Endothelial cell of umbilical vein (primary cell): Measurements from ENCODE around the gene NPAS1. TPM values are rescaled to one million over a fixed set of nuclear protein-coding genes. Genes with fewer than 3 reads are reported as not detected.

ENCODE experiments used
- BruUV-seq: library from RNA; stranded (reverse); fragments of 400-500 nt; replicated peaks from 2 replicates; lab custom pipeline; 2021; lab: Mats Ljungman, UMichigan
- CTCF ChIA-PET: fragments of 300-600, 350-600 bp; sonication (Branson Sonifier 250); formaldehyde crosslinking; loops from one replicate; lab custom pipeline; 2021; ENCODE audit warnings: antibody characterized with exemption, inconsistent platforms; lab: Charles Lee
- POLR2A ChIA-PET: fragments of 300-600, 350-600 bp; sonication (Branson Sonifier 250); formaldehyde crosslinking; loops from one replicate; lab custom pipeline; 2021; ENCODE audit warnings: antibody characterized with exemption, inconsistent platforms; lab: Charles Lee
- DNase-seq: peaks from one replicate; pipeline ENCODE4 v3.0.0-alpha.2; 2011; ENCODE audit warnings: low read depth, low spot score
- FAIRE-seq: peaks from 2 replicates; lab custom pipeline; 2011; peaks lifted over from hg19 to GRCh38; lab: Jason Lieb, UNC
- H2AFZ ChIP-seq: 2 replicates; pipeline ENCODE4 v1.6.0; 2012; ENCODE audit warnings: low read depth, low read length, control low read depth, inconsistent platforms
- H3K27ac ChIP-seq: 2 replicates; pipeline ENCODE4 v1.5.1; 2011; ENCODE audit warnings: low read depth, mild to moderate bottlenecking, control low read depth, low read length, moderate library complexity; ENCODE audit not compliant: insufficient read depth
- H3K27me3 ChIP-seq, 2 experiments: 2 replicates each; pipeline versions ENCODE4 v1.6.0 to v1.6.1; 2011; ENCODE audit warnings: low read length in 2 of 2, mixed read lengths in 1 of 2; ENCODE audit not compliant: control insufficient read depth in 2 of 2, insufficient read depth in 2 of 2
- H3K36me3 ChIP-seq, 2 experiments: 2 replicates in 1 of 2; 3 replicates in 1 of 2; pipeline ENCODE4 v1.5.1; 2011; ENCODE audit warnings: low read length in 2 of 2, mild to moderate bottlenecking in 1 of 2, moderate library complexity in 1 of 2; ENCODE audit not compliant: control insufficient read depth in 2 of 2, insufficient read depth in 2 of 2; ENCODE audit errors: extremely low read depth in 1 of 2
- H3K4me1 ChIP-seq: 3 replicates; pipeline ENCODE4 v1.5.1; 2011; ENCODE audit warnings: mild to moderate bottlenecking, low read length; ENCODE audit not compliant: control insufficient read depth, insufficient read depth; ENCODE audit errors: extremely low read depth
- H3K4me2 ChIP-seq: 2 replicates; pipeline ENCODE4 v1.6.1; 2011; ENCODE audit warnings: low read length, control low read depth, mixed read lengths; ENCODE audit not compliant: insufficient read depth
- H3K4me3 ChIP-seq, 3 experiments: fragments of 200-600 bp in 1 of 3; sonication (generic), shearing (Covaris generic) in 1 of 3; replicated peaks in 1 of 3; 2 replicates each; pipeline ENCODE4 v1.5.1; 2011 to 2016; ENCODE audit warnings: control low read depth in 3 of 3, low read length in 3 of 3, mild to moderate bottlenecking in 2 of 3, inconsistent platforms in 1 of 3, low read depth in 1 of 3, moderate library complexity in 1 of 3; ENCODE audit not compliant: insufficient read depth in 1 of 3
- H3K79me2 ChIP-seq: 2 replicates; pipeline ENCODE4 v1.6.0; 2012; ENCODE audit warnings: low read length, inconsistent platforms; ENCODE audit not compliant: control insufficient read depth, insufficient read depth
- H3K9ac ChIP-seq: replicated peaks from 2 replicates; pipeline ENCODE3; 2011; ENCODE audit warnings: low read length, control low read depth; ENCODE audit not compliant: insufficient read depth; ENCODE audit errors: extremely low read depth
- H3K9me1 ChIP-seq: replicated peaks from 3 replicates; pipeline ENCODE4 v1.6.0; 2011; ENCODE audit warnings: mild to moderate bottlenecking, low read length; ENCODE audit not compliant: control insufficient read depth, insufficient read depth; ENCODE audit errors: extremely low read depth
- H3K9me3 ChIP-seq: replicated peaks from 2 replicates; pipeline ENCODE4 v1.5.1; 2012; ENCODE audit warnings: low read length, inconsistent platforms; ENCODE audit not compliant: control insufficient read depth, insufficient read depth
- H4K20me1 ChIP-seq: replicated peaks from 2 replicates; pipeline ENCODE3; 2011; ENCODE audit warnings: mild to moderate bottlenecking, low read length; ENCODE audit not compliant: control insufficient read depth, insufficient read depth; ENCODE audit errors: extremely low read depth
- EZH2 ChIP-seq: IDR thresholded peaks from 2 replicates; pipeline ENCODE4 v1.6.1; 2012; ENCODE audit warnings: borderline replicate concordance, low read depth, mild to moderate bottlenecking, moderate library complexity, low read length, inconsistent platforms; ENCODE audit not compliant: severe bottlenecking
- FOS ChIP-seq: IDR thresholded peaks from 2 replicates; pipeline ENCODE4 v1.6.1; 2011; ENCODE audit warnings: mild to moderate bottlenecking, low read length, moderate library complexity, borderline replicate concordance; ENCODE audit not compliant: insufficient read depth
- GATA2 ChIP-seq: IDR thresholded peaks from 2 replicates; pipeline ENCODE4 v1.7.0; 2011; ENCODE audit warnings: low read depth, mild to moderate bottlenecking, moderate library complexity, mixed read lengths, low read length; ENCODE audit not compliant: insufficient read length, insufficient read depth
- JUN ChIP-seq: IDR thresholded peaks from 2 replicates; pipeline ENCODE4 v1.6.1; 2011; ENCODE audit warnings: borderline replicate concordance, low read depth; ENCODE audit not compliant: insufficient read length, insufficient read depth
- MYC ChIP-seq: IDR thresholded peaks from one replicate; pipeline ENCODE4 v1.6.1; 2011; ENCODE audit warnings: mild to moderate bottlenecking, low read depth, low read length
- POLR2A ChIP-seq: IDR thresholded peaks from 2 replicates; pipeline ENCODE4 v1.6.1; 2012; ENCODE audit warnings: low read depth, mild to moderate bottlenecking, control low read depth, low read length
- POLR2AphosphoS5 ChIP-seq: IDR thresholded peaks from 2 replicates; pipeline ENCODE4 v1.6.1; 2012; ENCODE audit warnings: low read depth, mild to moderate bottlenecking, control low read depth, low read length, moderate library complexity; ENCODE audit not compliant: insufficient read depth
- dilution Hi-C: fragments of 300-500 bp; cut with MboI; formaldehyde crosslinking; loops from one replicate; pipeline ENCODE4 v1.15.0; 2019; ENCODE audit warnings: low sequenced_read_pairs; ENCODE audit not compliant: extremely low pct_ligation_motif_present
- intact Hi-C: fragments of 100-400 bp; cut with micrococcal nuclease; formaldehyde crosslinking; loops from one replicate; pipeline ENCODE4 v1.10.0; 2022
- polyA plus RNA-seq, 4 experiments: library from polyadenylated mRNA; depleted of rRNA in 3 of 4; stranded (reverse) in 3 of 4; unstranded in 1 of 4; fragments of >200 nt; gene quantifications; 2 replicates each; pipeline versions ENCODE4 v1.2.1 to v1.2.3, GENCODE V29; 2011 to 2012; ENCODE audit warnings: missing spikeins in 1 of 4
- total RNA-seq: library from RNA; stranded (reverse); gene quantifications from 2 replicates; pipeline ENCODE4 v1.2.3, GENCODE V29; 2021
- TF ChIP-seq, protein P1 (sequence below), 2 donors: IDR thresholded peaks; 1 replicate in 1 of 2; 2 replicates in 1 of 2; pipeline ENCODE4 v1.5.1; 2011; ENCODE audit warnings: low read length in 2 of 2, mild to moderate bottlenecking in 2 of 2, moderate library complexity in 2 of 2, control low read depth in 1 of 2, inconsistent platforms in 1 of 2, low read depth in 1 of 2; ENCODE audit not compliant: insufficient read depth in 1 of 2; ENCODE audit errors: extremely low read depth in 1 of 2
- TF ChIP-seq, protein P2 (sequence below): IDR thresholded peaks from 2 replicates; pipeline ENCODE4 v1.6.1; 2011; ENCODE audit not compliant: insufficient read depth, insufficient read length

The NPAS1 gene
- total and polyA plus RNA-seq, 2 donors (not counting 3 experiments of a cell fraction or from before 2014, with no cell fraction given): 0.18 to 0.62 TPM

DNA sequence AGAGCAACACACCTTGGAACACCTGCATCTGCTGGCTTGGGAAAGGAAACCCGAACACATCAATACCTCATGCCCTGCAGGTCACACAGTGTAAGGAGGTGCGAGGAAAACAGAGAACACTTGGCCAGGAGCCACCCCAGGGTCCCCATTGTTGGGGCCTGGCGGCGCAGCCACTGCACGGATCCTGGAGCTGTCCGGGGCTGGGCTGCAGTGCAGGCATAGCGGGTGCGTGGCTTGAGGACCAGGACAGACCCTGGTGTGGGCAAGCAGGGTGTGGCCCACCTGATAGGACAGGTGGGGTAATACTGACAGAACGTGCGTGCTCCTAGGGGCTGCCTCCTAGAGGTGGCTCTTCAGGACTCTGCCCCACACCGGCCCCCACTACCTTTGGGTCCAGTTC is 45.6 kb downstream of the NPAS1 start:
- no TSS peak for BruUV-seq
- POLR2A ChIA-PET: no interaction called here
- no peaks in the 10 kb centered on the region for H3K27me3 ChIP-seq
- DNase-seq (no peak), FAIRE-seq (no peak)
- no peak overlapping the region for H3K27ac ChIP-seq
- H3K4me2 ChIP-seq: no peak overlapping the region
- CTCF ChIA-PET: interaction anchor here (3.4 kb wide), 1 partner anchor 14 kb away, joined by 10 read pairs; no protein-coding TSS in a partner anchor
- no peak overlapping the region for H2AFZ ChIP-seq
- no peaks in the 10 kb centered on the region for H3K4me1 ChIP-seq
- H3K79me2 ChIP-seq: no peaks in the 10 kb centered on the region
- dilution Hi-C loops: no loop called here
- H4K20me1 ChIP-seq: no peaks in the 10 kb centered on the region
- intact Hi-C loops: no loop called here
- no peak overlapping the region for H3K4me3 ChIP-seq
- H3K9me1 ChIP-seq: no peaks in the 10 kb centered on the region
- no peak for TF ChIP-seq EZH2
- no peak for TF ChIP-seq POLR2AphosphoS5
- TF ChIP-seq POLR2A: no peak
- TF ChIP-seq JUN: no peak
- no peak for TF ChIP-seq MYC
- TF ChIP-seq, protein P1, sequence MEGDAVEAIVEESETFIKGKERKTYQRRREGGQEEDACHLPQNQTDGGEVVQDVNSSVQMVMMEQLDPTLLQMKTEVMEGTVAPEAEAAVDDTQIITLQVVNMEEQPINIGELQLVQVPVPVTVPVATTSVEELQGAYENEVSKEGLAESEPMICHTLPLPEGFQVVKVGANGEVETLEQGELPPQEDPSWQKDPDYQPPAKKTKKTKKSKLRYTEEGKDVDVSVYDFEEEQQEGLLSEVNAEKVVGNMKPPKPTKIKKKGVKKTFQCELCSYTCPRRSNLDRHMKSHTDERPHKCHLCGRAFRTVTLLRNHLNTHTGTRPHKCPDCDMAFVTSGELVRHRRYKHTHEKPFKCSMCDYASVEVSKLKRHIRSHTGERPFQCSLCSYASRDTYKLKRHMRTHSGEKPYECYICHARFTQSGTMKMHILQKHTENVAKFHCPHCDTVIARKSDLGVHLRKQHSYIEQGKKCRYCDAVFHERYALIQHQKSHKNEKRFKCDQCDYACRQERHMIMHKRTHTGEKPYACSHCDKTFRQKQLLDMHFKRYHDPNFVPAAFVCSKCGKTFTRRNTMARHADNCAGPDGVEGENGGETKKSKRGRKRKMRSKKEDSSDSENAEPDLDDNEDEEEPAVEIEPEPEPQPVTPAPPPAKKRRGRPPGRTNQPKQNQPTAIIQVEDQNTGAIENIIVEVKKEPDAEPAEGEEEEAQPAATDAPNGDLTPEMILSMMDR (IDR thresholded peaks at IDR 0.05; ENCODE audit: extremely low read depth in 1 of 2, insufficient read depth in 1 of 2, low read depth in 1 of 2, low read length in 2 of 2): no peak
- no peak for TF ChIP-seq GATA2
- TF ChIP-seq, protein P2, sequence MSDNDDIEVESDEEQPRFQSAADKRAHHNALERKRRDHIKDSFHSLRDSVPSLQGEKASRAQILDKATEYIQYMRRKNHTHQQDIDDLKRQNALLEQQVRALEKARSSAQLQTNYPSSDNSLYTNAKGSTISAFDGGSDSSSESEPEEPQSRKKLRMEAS: no peak
- TF ChIP-seq FOS: no peak
- no peak overlapping the region for H3K9ac ChIP-seq
- H3K36me3 ChIP-seq: peaks cover 8 to 42% of the 10 kb centered on the region in 2 experiments
- H3K9me3 ChIP-seq: no peaks in the 10 kb centered on the region
